GM18526 (cell line): Measurements from ENCODE around the gene TMEM132A.

ENCODE experiments used
- POLR2A ChIP-seq: IDR thresholded peaks from 3 replicates; pipeline ENCODE4 v1.6.1; 2011; ENCODE audit not compliant: insufficient read length; ENCODE audit errors: extremely low read depth

The TMEM132A gene

GRCh38 chr11:60913793-60914632 lies 10.2 kb upstream of the TMEM132A start, which contains the start of gene TMEM109:
TSS of gene TMEM109 (plus strand) at chr11:60914158. CDS start at chr11:60919694, 5,536 bp downstream.
- TF ChIP-seq POLR2A: peak; percentile 32

GRCh38 chr11:60914633-60915247 lies 9.5 kb upstream of the TMEM132A start:
- no peak for TF ChIP-seq POLR2A

DNA sequence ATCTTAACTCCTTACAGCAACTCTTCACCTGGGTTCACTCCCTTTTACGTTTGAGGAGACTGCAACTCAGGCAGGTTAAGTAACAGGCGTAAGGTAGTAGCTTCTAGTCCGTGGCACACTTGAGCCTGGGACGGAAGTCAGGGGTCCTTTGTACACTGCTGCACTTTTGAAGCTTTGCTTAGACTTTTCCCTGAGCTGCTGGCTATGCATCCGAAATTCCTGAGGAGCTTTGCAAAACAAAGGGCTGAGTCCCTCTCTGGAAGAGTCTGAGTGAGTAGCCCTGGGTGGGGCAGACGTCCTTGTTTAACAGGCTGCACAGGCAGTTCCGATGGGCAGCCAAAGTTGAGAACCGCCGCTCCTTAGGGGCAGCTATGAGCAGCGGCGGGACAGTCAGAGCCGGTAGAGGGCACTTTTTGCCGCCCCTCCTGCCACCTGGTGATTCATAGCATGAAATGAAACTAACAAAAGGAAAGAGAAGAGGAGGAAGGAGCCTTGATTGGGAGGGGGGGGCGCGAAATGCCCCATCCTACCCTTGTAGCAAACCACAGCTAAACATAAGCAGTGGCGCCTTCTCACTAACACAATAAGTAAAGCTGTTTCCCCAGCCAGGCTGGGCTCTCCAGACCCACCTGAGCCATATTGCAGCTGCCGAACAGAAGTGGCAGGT lies 8.9 kb upstream of the TMEM132A start:
- no peak for TF ChIP-seq POLR2A

GRCh38 chr11:60916669-60917206 lies 7.5 kb upstream of the TMEM132A start:
- TF ChIP-seq POLR2A: no peak

- no peak for TF ChIP-seq POLR2A
Observed at GRCh38 chr11:60917267-60917666, 7.0 kb upstream of the TMEM132A start.

GRCh38 chr11:60918251-60918938 lies 5.9 kb upstream of the TMEM132A start:
- no peak for TF ChIP-seq POLR2A

DNA sequence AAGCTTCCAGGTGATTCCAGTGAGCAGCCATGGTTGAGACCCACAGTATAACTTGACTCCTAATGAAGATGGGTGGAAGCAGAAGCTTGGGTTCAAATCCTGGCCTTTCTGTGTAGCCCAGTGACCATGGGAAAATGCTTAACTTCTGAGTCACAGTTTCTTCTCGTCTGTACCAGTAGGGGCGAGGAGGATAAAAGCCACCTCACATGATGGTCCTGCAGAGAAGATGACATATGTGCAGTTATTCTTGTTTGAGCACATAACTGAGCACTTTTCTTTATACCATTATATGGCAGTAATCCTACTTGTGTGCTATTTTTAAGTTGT lies 5.4 kb upstream of the TMEM132A start:
- no peak for TF ChIP-seq POLR2A

GRCh38 chr11:60919320-60919719 lies 4.9 kb upstream of the TMEM132A start:
- TF ChIP-seq POLR2A: no peak

DNA sequence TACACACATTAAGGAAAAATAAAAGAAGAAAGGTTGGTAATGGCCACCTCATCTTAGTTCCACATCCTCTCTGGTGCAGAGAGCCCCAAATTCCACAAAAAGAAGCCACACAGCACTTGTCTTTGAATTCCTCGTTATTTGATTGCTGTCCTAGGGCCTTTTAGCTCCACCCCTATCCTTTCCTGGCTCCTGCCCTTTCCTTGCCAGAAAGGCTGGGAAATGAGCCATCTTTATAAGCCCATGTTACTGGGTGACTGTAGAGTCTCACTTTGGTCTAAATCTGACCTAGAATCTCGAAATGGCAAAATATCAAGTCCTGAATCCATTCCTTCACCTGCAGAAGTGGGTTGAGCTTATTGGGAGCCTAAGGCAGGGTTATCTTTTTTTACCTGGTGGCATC lies 4.3 kb upstream of the TMEM132A start:
- TF ChIP-seq POLR2A: no peak

- no peak for TF ChIP-seq POLR2A
Observed at GRCh38 chr11:60921259-60921658, 3.0 kb upstream of the TMEM132A start.

DNA sequence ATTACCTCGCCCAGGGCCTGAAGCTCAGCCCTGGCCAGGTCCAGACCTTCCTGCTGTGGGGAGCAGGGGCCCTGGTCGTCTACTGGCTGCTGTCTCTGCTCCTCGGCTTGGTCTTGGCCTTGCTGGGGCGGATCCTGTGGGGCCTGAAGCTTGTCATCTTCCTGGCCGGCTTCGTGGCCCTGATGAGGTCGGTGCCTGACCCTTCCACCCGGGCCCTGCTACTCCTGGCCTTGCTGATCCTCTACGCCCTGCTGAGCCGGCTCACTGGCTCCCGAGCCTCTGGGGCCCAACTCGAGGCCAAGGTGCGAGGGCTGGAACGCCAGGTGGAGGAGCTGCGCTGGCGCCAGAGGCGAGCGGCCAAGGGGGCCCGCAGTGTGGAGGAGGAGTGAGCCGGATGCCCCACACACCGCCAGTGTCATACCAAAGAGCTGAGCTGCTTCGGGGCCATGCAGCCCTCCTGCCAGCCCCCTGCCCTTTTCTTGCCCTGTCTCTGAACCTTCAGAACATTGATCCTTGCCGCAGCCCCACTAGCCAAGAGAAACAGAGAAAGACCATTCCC lies 2.4 kb upstream of the TMEM132A start:
- TF ChIP-seq POLR2A: no peak

DNA sequence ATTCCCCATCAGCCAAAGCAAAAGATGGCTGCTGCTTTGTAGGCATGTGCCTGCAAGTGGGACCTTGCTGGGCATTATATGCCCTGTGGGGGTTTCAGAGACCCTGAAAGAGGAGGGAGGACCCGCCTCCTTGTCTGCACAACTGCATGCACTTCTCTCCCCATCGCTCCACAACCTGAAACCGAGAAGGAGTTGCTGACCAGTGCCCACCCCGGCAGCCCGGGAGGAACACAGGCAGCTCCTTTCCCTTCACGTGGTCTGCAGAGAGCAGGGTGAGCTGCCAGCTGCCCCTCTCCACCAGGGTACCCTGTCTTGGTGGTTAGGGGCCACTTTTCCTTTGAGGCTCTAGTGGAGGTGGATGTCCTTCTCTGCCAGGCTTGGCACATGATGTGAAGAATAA lies 1.4 kb upstream of the TMEM132A start:
- TF ChIP-seq POLR2A: no peak

- no peak for TF ChIP-seq POLR2A
Observed at GRCh38 chr11:60923326-60923725, 934 bp upstream of the TMEM132A start.

- peak; percentile 8 for TF ChIP-seq POLR2A
Observed at GRCh38 chr11:60923800-60924109, 505 bp upstream of the TMEM132A start.

DNA sequence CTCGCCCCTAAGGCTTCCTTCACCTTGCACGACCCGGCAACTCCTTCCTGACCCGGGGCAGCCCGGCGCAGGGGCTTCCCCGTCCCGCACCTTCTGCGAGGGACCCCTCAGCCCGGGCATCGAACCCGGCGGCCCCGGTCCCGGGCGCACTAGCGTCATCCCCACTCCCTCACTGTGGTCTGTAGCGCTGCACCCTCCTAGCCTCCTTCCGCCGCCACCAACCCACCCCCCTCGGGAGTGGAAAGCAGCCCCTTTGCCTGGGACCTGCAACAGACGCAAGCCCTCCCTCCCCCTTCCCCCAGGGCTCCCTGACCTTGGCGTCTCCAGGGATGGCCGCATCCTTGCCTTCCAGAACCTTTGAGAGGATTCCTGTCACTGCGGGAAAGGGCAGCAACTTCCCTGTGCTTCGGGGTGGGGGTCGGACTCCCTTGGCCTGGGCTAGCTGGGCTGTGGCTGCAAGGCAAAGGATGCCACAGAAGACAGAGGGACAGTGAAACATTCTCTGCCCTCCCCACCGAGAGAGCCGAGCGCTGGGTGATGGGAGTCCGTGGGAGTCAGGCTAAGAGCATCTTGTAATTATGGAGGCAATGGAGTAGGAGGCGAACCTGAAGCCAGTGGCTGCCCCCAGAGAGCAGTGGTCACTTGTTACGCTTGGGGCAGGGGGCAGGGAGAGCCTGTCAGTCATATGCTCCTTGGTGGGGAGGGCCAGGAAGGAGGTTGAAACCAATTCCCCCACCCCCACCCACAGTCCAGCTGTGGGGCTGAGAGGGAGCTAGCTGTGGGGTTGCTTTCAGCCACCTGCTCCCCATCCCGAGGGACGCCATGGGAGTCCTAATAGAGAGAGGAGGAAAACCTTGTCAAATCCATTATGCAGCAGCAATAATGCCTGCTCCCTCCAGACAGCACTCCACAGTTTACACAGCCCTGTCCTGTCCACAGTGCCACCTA lies 920 bp downstream of the TMEM132A start:
- no peak for TF ChIP-seq POLR2A

GRCh38 chr11:60925868-60926267 lies 1.6 kb downstream of the TMEM132A start:
- TF ChIP-seq POLR2A: no peak
